ENCODE results near the gene VCAM1. TPM values are rescaled to one million over a fixed set of nuclear protein-coding genes. Genes with fewer than 3 reads are reported as not detected.

VCAM1 gene
- polyA plus RNA-seq, 1 donor from 2014 or later, result 3.2 TPM

GRCh38 chr1:100699744-100700143 lies 19.8 kb upstream of the VCAM1 start:
- no peak overlapping the region for H2AFZ ChIP-seq (ENCODE audit: low read depth, low read length)

DNA sequence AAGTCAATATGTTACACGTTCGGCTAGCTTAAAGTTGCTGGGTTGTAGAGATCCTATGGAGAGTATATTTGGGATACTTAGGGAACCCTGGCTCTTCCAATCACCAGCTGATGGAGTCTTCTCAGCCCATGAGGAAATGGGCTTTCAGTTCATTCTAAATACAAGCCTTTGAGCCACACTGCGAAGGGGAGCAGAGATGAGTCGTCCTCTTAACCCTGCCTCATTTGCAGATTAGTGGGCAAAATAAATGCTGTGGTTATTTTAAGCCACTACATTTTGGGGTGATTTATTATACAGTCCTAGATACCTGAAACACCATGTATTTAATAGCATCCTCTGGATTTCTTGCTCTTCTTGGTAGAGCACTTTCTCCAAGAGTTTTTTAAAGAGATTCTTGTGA lies 19.0 kb upstream of the VCAM1 start:
- no peaks in the 10 kb centered on the region for H4K20me1 ChIP-seq (ENCODE audit: insufficient read depth)
- TF ChIP-seq RAD21 (conservative IDR thresholded peaks at IDR 0.05), result no peak
- TF ChIP-seq, protein P1, sequence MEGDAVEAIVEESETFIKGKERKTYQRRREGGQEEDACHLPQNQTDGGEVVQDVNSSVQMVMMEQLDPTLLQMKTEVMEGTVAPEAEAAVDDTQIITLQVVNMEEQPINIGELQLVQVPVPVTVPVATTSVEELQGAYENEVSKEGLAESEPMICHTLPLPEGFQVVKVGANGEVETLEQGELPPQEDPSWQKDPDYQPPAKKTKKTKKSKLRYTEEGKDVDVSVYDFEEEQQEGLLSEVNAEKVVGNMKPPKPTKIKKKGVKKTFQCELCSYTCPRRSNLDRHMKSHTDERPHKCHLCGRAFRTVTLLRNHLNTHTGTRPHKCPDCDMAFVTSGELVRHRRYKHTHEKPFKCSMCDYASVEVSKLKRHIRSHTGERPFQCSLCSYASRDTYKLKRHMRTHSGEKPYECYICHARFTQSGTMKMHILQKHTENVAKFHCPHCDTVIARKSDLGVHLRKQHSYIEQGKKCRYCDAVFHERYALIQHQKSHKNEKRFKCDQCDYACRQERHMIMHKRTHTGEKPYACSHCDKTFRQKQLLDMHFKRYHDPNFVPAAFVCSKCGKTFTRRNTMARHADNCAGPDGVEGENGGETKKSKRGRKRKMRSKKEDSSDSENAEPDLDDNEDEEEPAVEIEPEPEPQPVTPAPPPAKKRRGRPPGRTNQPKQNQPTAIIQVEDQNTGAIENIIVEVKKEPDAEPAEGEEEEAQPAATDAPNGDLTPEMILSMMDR (IDR thresholded peaks at IDR 0.05; ENCODE audit: poor library complexity, severe bottlenecking), result no peak
- TF ChIP-seq EP300 (conservative IDR thresholded peaks at IDR 0.05; ENCODE audit: poor library complexity, severe bottlenecking), result no peak
- TF ChIP-seq, protein P2, sequence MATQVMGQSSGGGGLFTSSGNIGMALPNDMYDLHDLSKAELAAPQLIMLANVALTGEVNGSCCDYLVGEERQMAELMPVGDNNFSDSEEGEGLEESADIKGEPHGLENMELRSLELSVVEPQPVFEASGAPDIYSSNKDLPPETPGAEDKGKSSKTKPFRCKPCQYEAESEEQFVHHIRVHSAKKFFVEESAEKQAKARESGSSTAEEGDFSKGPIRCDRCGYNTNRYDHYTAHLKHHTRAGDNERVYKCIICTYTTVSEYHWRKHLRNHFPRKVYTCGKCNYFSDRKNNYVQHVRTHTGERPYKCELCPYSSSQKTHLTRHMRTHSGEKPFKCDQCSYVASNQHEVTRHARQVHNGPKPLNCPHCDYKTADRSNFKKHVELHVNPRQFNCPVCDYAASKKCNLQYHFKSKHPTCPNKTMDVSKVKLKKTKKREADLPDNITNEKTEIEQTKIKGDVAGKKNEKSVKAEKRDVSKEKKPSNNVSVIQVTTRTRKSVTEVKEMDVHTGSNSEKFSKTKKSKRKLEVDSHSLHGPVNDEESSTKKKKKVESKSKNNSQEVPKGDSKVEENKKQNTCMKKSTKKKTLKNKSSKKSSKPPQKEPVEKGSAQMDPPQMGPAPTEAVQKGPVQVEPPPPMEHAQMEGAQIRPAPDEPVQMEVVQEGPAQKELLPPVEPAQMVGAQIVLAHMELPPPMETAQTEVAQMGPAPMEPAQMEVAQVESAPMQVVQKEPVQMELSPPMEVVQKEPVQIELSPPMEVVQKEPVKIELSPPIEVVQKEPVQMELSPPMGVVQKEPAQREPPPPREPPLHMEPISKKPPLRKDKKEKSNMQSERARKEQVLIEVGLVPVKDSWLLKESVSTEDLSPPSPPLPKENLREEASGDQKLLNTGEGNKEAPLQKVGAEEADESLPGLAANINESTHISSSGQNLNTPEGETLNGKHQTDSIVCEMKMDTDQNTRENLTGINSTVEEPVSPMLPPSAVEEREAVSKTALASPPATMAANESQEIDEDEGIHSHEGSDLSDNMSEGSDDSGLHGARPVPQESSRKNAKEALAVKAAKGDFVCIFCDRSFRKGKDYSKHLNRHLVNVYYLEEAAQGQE (IDR thresholded peaks at IDR 0.05; ENCODE audit: borderline replicate concordance), result no peak
- TF ChIP-seq SMC3 (conservative IDR thresholded peaks at IDR 0.05; ENCODE audit: poor library complexity), result no peak
- TF ChIP-seq POLR2AphosphoS5 (IDR thresholded peaks at IDR 0.05), result no peak
- TF ChIP-seq TAF1 (IDR thresholded peaks at IDR 0.05; ENCODE audit: low read depth), result no peak
- no peak for TF ChIP-seq MXI1 (conservative IDR thresholded peaks at IDR 0.05; ENCODE audit: poor library complexity, severe bottlenecking)
- no peak for TF ChIP-seq EZH2 (IDR thresholded peaks at IDR 0.05; ENCODE audit: borderline replicate concordance, insufficient read depth, low read length, poor library complexity, severe bottlenecking)
- no peak overlapping the region for H3K9ac ChIP-seq (ENCODE audit: low read length)
- no peaks in the 10 kb centered on the region for H3F3A ChIP-seq (ENCODE audit: insufficient read depth, low read length, poor library complexity, severe bottlenecking)
- no peaks in the 10 kb centered on the region for H3K9me3 ChIP-seq (ENCODE audit: low read length)
- H3K27ac ChIP-seq (ENCODE audit: low read length), result no peak overlapping the region
- H3K9me2 ChIP-seq (ENCODE audit: insufficient read depth, low read length), result no peaks in the 10 kb centered on the region
- no peaks in the 10 kb centered on the region for H3K36me3 ChIP-seq (ENCODE audit: insufficient read depth, low read length)
- H3K4me3 ChIP-seq (ENCODE audit: low read length), result no peak overlapping the region
- no peak overlapping the region for H3K4me2 ChIP-seq (ENCODE audit: low read length)
- H3K79me2 ChIP-seq (replicated peaks; ENCODE audit: insufficient read depth, low read length), result no peaks in the 10 kb centered on the region
- H3K27me3 ChIP-seq (ENCODE audit: insufficient read depth, low read depth, low read length), result no peaks in the 10 kb centered on the region
- H2AFZ ChIP-seq (ENCODE audit: low read depth, low read length), result no peak overlapping the region

More at GRCh38 chr1:100699744-100700143, 19.8 kb upstream of the VCAM1 start:
- Histone ChIP-seq H4K20me1 (ENCODE audit: insufficient read depth) (no peaks in the 10 kb centered on the region), H3K4me3 (ENCODE audit: low read length) (no peak overlapping the region), H3K9ac (ENCODE audit: low read length) (no peak overlapping the region), H3K9me3 (ENCODE audit: low read length) (no peaks in the 10 kb centered on the region), H3K27ac (ENCODE audit: low read length) (no peak overlapping the region), H3K36me3 (ENCODE audit: insufficient read depth, low read length) (no peaks in the 10 kb centered on the region), H3K4me2 (ENCODE audit: low read length) (no peak overlapping the region), H3K27me3 (ENCODE audit: insufficient read depth, low read depth, low read length) (no peaks in the 10 kb centered on the region), H3F3A (ENCODE audit: insufficient read depth, low read length, poor library complexity, severe bottlenecking) (no peaks in the 10 kb centered on the region), H3K79me2 (replicated peaks; ENCODE audit: insufficient read depth, low read length) (no peaks in the 10 kb centered on the region), H3K9me2 (ENCODE audit: insufficient read depth, low read length) (no peaks in the 10 kb centered on the region)
- TF ChIP-seq, protein P2 (IDR thresholded peaks at IDR 0.05; ENCODE audit: borderline replicate concordance), result no peak
- no peak for TF ChIP-seq MXI1 (conservative IDR thresholded peaks at IDR 0.05; ENCODE audit: poor library complexity, severe bottlenecking)
- TF ChIP-seq RAD21 (conservative IDR thresholded peaks at IDR 0.05), result no peak
- TF ChIP-seq TAF1 (IDR thresholded peaks at IDR 0.05; ENCODE audit: low read depth), result no peak
- no peak for TF ChIP-seq EZH2 (IDR thresholded peaks at IDR 0.05; ENCODE audit: borderline replicate concordance, insufficient read depth, low read length, poor library complexity, severe bottlenecking)
- TF ChIP-seq POLR2AphosphoS5 (IDR thresholded peaks at IDR 0.05), result no peak
- TF ChIP-seq, protein P1 (IDR thresholded peaks at IDR 0.05; ENCODE audit: poor library complexity, severe bottlenecking), result no peak
- no peak for TF ChIP-seq EP300 (conservative IDR thresholded peaks at IDR 0.05; ENCODE audit: poor library complexity, severe bottlenecking)
- no peak for TF ChIP-seq SMC3 (conservative IDR thresholded peaks at IDR 0.05; ENCODE audit: poor library complexity)

Data from neural cell (in vitro differentiated cells).